NOMO-1 treated with dmso at 0.1 percent for 144 hours (cell line): ENCODE results near the gene SLA2.
A peak's percentile ranks its signal among the peaks of the same experiment; 100 is the strongest.
"Not testable (repeated sequence)": the region's sequence is repeated elsewhere in the genome, so short reads cannot be mapped to it uniquely, and the experiment has no call there.

Source experiments
- DNase-seq: peaks from one replicate; lab custom pipeline; 2025; ENCODE audit not compliant: unreplicated experiment; lab: John Stamatoyannopoulos, UW

SLA2 gene, protein sequence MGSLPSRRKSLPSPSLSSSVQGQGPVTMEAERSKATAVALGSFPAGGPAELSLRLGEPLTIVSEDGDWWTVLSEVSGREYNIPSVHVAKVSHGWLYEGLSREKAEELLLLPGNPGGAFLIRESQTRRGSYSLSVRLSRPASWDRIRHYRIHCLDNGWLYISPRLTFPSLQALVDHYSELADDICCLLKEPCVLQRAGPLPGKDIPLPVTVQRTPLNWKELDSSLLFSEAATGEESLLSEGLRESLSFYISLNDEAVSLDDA

DNA sequence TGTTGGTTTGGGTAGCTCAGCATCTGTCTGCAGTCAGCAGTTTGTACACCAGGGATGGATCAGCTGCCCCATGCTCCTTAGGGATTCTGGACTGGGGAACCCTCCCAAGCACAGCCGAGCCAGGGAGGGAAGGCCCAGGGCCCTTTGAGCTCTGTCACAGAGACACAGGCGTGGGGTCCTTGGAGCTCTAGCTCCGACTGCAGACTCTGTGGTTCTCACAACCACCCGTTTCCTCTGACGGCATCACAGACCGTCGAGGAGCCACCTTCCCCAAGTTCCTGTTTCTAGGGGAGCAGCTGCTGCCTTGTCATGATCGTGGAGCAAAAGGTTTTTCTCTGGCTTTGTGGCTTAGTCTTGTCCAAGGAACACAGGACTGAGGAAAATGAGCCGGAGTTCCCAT is at the start of gene SLA2:
Gene SLA2, minus strand, starts transcription at position 199 of the 400 bp plus-strand sequence. CDS start 4,861 bp downstream, outside the sequence.
- DNase-seq = peak; percentile 74

DNA sequence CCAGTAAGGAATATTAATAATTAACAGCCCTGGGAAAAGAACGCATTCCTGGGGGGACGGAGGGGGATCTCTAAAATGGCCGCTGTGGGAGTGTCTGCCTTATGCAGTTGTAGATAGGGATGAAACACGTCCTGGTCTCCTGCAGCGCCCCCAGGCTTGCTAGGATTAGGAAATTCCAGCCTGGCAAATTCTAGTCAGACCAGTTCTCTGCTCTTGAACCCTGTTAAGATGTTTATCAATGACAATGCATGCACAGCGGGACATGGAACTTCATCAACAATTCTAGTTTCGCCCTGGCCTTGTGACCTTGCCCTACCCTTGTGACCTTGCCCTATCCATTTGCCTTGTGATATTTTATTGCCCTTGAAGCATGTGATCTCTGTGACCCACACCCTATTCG is 49.5 kb upstream of the SLA2 start:
- not testable (repeated sequence) for DNase-seq

DNA sequence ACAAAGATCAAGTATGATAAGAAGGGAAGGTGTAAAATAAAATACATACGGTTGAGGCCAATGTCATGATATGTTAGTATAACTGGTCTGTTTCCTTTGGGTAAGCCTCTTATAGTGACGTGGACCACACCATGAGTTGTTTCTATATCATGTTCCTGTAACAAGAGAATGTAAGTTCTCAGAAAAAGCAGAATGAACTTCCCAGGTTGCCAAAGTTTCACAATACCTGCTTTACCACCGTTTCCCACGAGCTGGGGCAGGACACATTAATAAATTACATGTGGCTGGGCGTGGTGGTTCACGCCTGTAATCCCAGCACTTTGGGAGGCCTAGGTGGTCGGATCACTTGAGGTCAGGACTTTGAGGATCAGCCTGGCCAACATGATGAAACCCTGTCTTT is 42.6 kb upstream of the SLA2 start:
- no peak for DNase-seq

DNA sequence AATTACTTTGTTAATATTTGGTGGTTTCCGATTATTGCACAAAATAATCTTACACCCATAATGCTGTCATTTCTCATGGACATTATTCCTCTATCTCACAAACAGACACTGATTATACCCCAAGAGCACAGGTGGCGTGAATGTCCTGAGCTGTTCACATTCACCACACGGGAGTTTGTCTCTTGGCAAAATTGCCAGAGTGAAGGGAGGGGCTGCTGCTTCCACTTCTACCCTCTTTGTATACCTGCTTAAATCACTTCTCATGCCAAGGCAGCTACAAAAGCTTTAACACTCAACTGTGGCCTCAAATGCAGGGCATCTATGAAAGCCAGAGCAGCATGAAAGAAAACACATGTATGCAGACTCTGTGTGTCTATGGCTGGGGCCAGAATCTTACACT is 41.9 kb upstream of the SLA2 start:
- no peak for DNase-seq

DNA sequence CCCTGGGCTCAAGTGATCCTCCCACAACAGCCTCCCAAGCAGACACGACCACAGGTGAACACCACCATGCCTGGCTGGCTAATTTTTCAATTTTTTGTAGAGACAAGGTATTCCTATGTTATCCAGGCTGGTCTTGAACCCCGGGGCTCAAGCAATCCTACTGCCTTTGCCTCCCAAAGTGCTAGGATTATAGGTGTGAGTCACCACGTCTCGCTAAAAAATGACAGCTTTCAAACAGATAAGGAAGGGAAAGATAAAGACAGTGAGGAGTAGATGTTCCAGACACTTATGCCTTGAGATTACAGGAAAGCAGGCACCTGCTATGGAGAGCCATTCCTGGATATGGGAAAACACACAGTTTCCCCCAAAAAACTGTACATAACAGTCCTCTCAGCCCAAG is 40.9 kb upstream of the SLA2 start:
- no peak for DNase-seq

DNA sequence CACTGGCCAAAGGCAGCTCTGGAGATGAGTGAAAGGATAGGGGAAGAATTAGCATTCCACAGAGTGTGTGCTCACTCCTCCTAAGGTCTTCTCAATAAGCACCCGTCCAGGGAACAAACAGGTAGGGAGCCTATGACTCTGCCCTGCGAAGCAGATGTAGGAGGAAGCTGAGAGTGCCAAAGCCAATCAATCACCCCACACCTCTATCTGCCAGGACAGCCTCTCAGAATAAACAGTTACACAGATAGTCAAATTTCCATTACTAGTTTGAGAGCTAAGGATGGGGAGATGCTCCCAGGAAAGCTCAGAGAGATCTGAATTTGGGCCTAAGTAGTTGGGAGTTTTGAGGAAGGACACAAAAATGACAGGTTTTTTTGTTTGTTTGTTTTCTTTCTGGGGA is 40.5 kb upstream of the SLA2 start:
- DNase-seq = no peak

DNA sequence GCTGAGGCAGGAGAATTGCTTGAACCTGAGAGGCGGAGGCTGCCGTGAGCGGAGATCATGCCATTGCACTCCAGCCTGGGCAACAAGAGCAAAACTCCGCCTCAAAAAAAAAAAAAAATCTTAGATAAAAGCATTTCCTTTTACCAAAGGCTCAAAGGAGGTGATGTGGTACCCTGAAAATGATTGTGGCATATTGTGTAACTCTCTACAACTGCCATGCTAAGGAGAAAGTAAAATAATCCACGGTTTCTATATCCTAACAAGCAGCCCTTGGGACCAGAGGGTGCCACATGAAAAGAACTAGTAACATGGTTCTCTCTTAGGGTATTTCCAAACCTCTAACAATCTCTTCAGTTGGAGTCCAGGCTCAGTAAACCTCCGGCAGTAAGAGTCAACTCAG is 38.8 kb upstream of the SLA2 start:
- no peak for DNase-seq

DNA sequence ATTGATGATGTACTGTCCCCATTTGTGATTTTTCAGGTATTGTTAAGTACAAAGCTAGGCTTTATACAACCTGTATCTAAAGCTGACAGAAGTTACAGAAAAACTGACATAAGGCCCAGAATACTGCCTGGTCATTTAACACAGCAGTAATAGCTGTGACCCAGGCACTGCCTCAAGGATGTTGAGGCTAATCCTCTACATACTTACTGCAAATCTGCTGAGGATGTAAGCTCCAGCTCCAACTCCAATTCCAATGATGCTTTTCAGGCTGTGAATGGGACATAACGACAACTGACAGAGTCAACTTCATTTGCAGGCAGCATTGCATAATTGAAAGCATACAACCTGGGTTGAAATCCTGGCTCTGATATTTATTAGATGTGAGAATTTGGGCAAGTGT is 36.3 kb upstream of the SLA2 start:
- DNase-seq = no peak

DNA sequence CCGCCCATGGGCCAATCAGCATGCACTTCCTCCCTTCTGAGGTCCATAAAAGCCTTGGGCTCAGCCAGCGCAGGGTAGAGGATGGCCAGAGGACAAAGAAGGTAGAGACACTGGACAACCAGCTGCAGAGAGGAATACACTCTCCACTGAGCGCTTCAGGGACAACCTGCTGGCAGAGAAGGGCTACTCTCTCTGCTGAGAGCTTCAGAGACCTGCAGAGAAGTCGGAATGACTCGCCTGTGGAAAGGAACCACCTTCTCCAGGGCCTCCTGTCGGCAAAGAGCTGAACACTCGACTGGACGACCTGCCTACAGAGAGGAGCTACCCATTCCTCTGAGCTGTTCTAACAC is 31.4 kb upstream of the SLA2 start:
- DNase-seq = no peak

DNA sequence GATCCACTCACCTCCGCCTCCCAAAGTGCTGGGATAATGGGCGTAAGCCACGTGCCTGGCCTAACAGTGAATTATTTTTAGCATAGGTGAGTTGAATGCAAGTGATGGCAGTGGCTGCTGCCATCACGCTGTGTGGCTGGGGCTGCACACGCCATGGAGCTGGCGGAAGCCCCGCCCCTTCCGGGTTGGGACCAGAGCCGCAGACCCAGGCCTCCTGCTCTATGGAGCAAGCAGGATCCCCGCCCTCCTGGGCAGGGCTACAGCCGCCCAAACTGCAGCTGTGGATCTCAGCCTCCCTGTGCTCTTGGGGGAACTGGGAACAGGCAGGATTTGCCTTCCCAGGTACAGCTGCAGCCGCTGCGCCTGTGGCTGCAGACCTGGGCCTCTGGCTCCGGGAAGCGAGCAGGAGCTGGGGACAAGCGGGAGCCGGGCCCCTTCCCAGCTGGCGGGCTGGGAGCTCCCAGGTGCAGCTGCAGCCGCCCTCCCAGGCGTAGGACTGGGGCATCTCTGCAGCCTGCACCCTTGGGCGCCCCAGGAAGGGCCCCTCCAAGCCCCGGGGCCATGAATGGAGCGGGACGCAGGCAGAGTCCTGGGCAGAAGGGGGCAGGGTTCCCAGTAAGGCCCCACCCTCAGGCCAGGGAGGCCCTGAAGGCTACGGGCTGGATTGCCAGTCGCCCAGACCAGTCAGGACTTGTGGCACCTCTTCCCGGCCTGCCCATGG is 30.9 kb upstream of the SLA2 start:
- DNase-seq = no peak

DNA sequence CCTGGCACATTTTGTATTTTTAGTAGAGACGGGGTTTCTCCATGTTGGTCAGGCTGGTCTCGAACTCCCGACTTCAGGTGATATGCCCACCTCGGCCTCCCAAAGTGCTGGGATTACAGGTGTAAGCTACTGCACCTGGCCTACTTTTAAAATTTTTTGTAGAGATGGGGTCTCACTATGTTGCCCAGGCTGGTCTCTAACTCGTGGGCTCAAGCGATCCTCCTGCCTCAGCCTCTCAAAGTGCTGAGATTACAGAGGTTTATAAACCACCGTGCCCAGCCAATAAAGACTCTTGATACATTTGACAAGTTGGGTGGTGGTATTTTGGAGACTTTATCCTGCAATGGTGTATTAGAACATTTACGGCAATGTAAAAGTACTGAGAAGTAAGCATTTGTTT is 29.5 kb upstream of the SLA2 start:
- DNase-seq = not testable (repeated sequence)

DNA sequence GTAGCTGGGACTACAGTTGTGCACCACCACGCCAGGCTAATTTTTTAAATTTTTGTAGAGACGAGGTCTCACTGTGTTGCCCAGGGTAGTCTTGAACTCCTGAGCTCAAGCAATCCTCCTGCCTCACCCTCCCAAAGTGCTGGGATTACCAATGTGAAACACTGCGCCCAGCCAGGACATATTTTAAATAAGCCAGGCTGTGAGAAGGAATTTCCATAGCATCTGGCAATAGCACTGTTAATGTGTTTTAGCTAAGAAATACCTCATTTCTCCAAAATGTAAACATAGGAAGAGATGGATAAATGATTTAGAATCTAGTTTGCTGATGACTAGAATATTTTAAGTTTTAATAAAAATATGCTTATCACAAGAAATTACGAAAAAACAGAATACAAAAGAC is 27.0 kb upstream of the SLA2 start:
- no peak for DNase-seq

DNA sequence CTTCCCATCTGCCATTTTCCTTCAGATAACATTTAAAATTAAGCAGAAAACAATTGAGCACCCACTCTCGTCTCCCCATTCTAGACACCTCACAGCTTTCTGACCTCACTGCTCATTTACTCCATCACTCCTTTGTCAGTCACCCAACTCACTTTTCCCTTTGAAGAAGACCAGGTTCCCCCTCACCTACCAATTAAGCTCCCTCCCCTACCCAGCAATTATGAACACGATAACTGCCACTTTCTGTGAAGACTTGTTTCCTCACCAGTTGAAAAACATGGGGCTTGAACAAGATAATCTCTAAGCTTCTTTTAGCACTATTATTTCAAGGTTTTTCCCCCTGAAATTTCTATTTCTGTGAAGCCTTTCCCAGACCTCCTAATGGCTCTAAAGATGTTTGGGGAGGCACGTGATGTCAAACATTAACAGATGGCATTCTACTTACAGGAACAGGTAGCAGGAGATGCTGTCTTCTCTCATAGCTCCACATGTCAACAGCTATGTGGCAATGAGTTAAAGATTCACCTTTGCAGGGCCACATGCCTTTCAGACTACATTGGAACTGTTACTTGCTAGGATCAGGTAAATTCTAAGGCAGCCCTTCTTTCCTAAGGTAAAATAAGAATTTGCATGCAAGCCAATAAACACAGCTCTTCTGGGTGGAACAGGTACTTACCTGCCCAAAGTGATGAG is 24.8 kb upstream of the SLA2 start:
- no peak for DNase-seq

DNA sequence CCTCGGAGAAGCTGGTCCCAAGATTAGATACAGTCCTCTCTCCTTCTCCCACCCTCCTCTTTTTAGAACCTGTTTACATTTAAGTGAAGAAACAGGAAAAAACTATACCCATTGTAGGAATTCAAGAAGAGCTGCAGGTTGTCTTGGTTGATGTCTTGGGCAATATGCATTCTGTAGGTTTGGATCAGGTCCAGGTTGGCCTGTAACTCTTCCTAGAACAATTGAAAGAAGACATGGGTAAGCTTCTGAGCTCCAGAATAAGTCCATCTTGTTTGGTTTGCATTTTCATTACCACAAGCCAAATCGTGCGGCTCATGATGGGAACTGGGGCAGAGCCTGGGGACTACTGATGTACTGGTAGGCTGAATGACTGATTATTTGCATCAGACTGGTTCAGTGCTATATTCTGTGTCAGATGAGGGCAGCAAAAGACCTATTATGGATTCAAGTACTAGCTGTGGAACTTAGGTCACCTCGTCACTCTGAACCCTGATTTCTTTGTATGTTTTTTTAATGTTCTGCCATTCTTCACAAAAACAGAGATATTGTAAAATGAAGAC is 20.3 kb upstream of the SLA2 start:
- DNase-seq = no peak

DNA sequence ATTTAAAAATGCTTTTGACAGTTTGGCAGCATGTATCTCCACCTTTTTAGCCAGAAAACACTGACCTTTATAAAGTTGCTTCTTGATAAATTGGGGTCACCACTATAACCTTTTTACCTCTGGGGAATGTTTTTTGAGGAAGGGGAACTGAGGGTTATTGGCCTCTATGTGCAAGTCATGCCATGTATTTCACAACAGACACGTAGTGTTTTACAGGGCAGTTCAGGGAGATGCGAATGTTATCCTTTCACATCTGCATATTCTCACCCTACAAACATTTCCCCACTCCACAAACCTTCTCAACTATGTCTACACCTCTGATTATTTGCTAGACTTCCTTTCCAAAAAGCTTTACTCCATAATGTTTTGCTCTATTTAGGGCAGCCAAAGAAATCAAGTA is 17.0 kb upstream of the SLA2 start:
- DNase-seq = peak; percentile 23

DNA sequence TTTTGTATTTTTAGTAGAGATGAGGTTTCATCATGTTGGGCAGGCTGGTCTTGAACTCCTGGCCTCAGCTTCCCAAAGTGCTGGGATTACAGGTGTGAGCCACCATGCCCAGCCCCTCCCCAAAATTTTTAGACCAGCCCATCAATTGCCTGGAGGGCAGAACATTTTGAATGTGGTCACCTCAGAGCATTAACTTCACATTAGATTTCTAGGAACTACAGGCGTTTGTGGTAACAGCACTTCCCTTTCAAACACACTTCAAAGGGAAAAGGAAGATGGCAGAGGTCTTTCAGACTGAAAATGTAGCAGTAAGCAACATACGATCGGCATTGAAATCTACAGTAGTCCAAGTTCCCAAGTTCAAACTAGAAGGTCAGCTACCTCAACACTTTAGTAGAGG is 12.3 kb upstream of the SLA2 start:
- peak; percentile 9 for DNase-seq

DNA sequence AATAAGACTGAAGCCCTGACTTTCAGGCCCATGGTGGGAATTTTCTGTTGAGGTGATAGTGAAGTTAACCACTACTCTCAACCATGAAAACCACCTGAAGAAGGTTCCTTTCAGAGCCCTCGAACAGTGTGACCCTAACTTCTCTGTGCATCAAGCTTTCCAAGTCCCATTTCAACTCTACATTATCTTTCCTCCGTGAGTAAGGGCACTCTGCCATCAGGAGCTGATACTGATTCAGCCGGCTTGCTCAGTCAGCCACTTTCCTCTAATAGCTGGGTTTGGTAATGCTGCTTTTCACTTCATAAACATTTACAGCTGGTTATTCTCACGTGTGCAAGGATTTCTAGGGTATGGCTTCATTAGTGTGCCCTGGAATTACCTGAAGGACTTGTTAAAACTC is 10.7 kb upstream of the SLA2 start:
- DNase-seq = no peak

DNA sequence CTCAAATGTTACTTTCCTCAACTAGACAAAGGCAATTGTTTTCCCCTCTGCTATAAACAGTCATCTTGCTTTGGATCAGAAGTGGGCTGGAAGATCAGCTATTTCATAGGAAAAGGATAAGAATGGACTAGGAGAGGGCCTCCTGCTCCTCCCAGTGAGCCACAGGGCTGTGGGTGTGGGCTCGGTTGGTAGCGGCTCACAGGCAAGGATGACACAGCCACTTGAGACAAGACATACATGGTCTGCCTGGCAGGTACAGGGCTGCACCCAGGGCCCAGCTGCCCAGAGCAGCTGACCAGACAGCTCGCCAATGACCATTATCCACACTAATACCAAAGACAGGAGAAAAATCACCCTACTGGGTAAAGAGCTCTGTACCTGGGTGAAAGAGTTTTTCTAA is 9.0 kb upstream of the SLA2 start:
- DNase-seq = no peak

DNA sequence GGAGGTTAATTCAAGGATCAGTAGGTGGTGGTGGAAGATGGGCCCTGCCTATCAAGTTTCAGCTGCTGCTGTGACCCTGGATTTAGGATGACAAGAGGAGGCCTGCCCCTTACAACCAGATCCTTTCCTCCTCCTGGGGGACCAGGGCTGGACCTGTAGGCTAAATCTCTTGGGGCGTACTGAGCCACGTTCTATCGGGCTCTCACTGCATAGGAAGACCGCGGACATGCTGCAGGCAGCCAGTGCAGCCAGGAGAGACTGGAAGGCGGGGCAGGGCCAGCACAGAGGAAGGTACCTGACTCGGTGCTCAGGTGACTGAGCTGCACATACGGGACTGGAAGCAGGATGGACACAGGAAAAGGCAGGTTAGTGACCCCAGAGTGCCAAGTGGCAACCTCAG is 8.5 kb upstream of the SLA2 start:
- DNase-seq = no peak

DNA sequence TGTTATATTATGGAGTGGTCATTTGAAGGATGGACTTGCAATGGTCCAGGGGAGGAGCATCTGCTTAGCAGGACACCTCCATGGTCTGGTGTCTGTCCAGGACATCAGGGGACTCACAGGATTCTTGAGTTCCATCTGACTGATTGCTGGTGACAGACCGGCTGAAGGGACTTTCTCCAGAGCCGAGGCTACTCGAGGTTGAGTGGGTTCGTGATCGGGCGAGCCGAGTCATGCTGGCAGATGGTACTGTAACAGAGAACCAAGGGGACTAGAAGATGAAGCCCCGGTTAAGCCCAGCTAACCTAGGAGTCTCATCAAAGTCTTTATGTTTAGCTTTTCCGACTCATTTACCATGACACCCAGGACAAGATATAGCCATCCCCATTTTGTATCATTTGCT is 7.5 kb upstream of the SLA2 start:
- DNase-seq = no peak

DNA sequence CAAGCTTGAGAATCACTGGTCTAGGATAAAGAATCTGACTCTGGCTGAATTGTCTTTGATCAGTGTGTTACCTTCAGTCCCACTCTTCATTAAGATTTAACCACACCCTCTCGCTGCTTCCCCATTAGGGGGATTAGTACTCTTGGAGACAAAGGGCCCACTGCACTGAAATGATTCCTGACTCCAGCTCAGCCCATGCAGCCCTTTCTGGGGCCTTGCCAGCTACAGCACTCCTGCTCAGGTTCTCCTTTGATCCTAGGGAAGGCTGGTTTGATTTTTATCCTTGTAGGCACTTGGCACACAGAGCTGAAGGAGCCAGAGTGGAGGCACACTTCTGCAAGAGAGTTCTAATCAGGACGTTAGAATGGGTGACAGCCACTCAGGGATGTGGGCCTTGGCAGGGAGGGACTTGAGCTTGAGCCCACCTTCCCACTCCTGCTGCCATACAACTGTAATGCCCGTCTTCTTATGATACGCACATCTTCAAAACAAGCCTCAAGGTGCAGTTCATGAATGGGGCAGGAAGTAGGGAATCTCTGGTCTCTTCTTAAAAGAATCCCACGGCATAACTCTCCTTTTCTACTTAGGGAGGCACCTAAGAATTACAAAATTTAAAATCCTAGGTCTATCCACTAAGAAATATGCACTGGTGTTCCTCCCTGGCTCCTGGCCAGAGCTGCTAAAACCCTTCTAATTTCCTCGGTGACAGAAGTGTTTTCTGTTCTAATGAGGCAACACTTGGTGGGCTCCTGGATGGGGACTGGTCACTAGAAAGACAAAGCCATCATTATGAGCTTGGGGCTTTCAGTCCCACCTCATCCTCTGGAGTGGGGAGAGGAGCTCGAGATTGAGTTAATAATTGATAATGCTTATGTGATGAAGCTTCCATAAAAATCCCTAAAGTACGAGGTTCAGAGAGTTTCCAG is 1.5 kb upstream of the SLA2 start:
- DNase-seq = no peak
